ENCODE data around the gene CRYAB.

The CRYAB gene, protein sequence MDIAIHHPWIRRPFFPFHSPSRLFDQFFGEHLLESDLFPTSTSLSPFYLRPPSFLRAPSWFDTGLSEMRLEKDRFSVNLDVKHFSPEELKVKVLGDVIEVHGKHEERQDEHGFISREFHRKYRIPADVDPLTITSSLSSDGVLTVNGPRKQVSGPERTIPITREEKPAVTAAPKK

DNA sequence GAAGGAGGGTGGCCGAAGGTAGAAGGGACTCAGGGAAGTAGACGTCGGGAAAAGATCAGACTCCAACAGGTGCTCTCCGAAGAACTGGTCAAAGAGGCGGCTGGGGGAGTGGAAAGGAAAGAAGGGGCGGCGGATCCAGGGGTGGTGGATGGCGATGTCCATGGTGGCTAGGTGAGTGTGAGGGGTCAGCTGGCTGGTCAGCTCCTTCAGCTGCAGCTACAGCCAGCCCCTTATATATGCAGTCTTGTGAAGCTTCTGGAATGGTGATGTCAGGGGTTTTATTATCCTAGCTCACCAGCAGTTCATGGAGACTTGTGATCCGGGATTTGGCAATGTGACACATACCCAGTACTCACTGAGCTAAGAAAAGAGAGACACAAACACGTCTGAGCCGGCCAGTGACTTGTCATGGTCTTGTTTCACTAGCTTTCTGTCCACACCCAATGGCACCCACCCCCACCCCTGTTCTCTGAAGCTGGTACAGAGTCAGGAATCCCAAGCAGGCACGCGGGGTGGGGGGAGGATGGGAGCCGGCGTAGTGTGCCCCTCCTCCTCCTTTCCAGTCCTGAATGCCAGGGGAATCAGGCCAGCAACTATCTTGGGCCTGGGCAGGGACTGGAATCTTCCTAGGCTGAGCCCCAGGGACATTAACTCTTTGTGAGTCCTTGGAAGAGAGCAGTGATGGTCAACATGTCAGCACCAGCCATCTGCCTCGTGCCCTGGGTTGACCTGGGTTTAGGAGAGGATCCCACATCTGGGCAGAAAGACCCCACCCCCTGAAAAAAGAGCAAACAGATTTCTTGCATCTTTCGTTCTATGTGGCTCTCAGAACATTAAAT lies at the start of gene CRYAB:
CRYAB (minus strand) TSS at position 208 of the 839 bp plus-strand sequence; CDS start at position 162, 46 bp downstream.
- H3K4me3 ChIP-seq (ENCODE audit: low read depth, low read length) = no peak within 1 kb of the TSS

DNA sequence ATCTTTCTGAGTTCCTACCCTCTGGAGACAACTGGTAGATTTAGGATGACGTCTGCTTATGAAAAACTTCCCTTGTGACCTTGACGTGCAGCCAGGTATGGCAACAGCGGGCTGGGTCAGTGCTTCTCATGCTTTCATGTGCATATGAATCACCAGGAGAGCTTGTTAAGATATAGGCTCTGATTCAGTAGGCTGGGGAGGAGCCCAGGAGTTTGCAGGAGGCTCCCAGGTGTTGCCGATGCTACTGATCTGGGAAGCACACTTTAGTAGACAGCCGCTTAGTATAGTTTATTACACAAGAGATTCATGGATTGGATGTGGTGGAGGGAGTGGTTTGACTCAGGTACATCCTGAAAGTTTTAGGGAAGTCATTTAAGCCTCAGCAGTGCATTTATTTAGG lies 49.3 kb upstream of the CRYAB start:
- no peak overlapping the region for H3K4me3 ChIP-seq (ENCODE audit: low read depth, low read length)

- H3K4me3 ChIP-seq (ENCODE audit: low read depth, low read length) = no peak overlapping the region
Measured at GRCh38 chr11:111957663-111958444, 46.3 kb upstream of the CRYAB start.

DNA sequence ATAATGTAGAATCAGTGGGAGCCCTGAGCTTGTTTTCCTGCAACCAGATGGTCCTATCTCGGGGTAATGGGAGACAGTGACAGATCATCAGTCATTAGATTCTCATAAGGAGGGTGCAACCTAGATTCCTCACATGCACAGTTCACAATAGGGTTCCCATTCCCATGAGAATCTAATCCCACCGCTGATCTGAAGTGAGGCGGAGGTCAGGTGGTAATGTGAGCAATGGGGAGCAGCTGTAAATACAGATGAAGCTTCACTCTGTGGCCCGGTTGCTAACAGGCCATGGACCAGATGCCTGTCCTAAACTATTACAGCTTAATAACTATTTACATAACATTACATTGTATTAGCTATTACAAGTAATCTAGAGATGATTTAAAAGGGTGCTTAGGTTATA lies 42.6 kb upstream of the CRYAB start:
- no peak overlapping the region for H3K4me3 ChIP-seq (ENCODE audit: low read depth, low read length)

DNA sequence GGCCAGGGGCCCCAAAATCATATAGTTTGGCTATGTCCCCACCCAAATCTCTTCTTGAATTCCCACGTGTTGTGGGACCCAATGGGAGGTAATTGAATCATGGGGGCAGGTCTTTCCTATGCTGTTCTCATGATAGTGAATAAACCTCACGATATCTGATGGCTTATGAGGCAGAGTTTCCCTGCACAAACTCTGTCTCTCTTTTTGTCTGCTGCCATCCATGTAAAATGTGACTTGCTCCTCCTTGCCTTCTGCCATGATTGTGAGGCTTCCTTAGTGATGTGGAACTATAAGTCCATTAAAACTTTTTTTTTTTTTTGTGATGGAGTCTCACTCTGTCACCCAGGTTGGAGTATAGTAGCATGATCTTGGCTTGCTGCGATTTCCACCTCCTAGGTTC lies 40.0 kb upstream of the CRYAB start:
- H3K4me3 ChIP-seq (ENCODE audit: low read depth, low read length) = no peak overlapping the region

DNA sequence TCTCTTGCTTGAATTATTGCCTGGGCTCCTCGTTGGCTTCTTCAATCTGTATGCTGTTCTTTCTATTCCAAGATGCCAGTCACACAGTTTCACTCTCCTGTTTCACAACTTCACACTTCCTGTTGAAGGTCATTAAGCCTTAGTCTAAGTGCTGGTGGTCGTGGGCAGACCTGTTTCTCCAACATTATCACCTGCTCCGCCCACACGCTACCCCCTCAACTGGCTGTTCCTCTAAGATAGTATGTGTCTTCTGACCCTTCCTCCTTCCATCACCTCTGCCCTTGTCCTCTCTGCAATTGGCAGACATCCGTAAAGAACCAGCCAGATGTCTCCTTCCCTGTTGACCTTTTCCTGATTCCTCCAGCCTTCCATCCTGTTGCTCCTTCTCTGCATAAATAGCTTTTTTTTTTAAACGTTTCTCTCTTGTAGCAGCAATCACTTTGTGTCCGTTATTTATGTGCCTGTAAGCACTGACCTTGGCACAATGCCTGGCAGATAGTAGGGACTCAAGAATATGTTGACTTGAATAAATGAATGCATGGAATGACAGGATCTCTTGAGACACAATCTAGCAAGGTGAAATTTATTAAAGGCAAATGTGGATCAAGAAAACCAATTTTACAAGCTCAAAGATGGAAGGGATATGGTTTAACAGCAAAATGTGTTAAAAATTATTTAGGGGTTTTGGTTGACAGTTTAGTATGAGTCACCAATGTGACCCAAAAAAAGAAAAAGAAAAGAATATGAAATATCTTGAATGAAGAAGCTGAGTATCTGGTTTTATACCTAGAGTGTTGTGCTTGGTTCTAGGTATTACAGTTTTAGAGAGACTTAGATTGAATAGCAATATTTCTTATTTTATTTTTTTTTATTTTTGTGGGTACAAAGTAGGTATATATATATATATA lies 38.2 kb upstream of the CRYAB start:
- no peak overlapping the region for H3K4me3 ChIP-seq (ENCODE audit: low read depth, low read length)

DNA sequence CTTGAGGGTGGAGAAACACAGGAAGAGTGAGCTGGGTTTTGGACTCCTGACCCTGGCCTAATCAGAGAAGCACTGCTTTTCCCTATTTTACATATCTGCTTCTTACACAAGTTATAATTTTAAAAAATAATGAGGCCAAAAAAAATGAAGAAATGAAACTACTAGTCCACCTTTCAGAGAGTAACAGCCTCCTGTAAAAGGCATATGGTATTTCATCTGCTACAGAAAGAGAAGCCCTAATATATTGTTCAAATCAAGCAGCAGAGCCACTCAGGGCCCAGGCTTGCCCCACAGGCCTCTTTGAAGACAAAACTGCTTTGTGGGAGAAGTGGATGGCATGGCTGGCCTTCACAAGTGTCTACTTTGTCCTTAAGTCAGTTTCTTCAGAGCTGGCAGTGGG lies 35.6 kb upstream of the CRYAB start:
- H3K4me3 ChIP-seq (ENCODE audit: low read depth, low read length) = no peak overlapping the region

GRCh38 chr11:111946499-111946898 lies 34.9 kb upstream of the CRYAB start:
- no peak overlapping the region for H3K4me3 ChIP-seq (ENCODE audit: low read depth, low read length)

DNA sequence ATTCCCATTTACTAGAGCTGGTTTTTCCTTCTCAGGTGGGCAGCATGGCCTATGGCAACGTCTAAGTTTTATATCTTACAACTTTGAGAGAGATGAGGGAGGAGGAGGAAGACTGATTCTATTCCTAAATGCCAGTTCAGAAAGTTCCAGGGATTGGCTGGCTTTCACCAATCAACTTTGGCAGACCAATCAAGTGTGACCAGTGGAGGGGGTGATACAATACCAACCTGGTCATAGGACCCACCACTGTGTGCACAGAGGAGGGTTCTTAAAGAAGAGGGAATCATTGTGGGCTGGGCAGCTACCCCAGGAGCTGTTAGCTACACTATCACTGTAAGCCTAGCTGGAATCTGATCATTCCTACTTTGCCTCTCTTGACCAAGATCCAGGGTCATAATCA lies 33.6 kb upstream of the CRYAB start:
- no peak overlapping the region for H3K4me3 ChIP-seq (ENCODE audit: low read depth, low read length)

GRCh38 chr11:111944651-111945051 lies 33.1 kb upstream of the CRYAB start:
- no peak overlapping the region for H3K4me3 ChIP-seq (ENCODE audit: low read depth, low read length)

GRCh38 chr11:111944139-111944538 lies 32.6 kb upstream of the CRYAB start:
- no peak overlapping the region for H3K4me3 ChIP-seq (ENCODE audit: low read depth, low read length)

- no peak overlapping the region for H3K4me3 ChIP-seq (ENCODE audit: low read depth, low read length)
Measured at GRCh38 chr11:111942829-111943228, 31.3 kb upstream of the CRYAB start.

- no peak overlapping the region for H3K4me3 ChIP-seq (ENCODE audit: low read depth, low read length)
Measured at GRCh38 chr11:111941963-111942362, 30.4 kb upstream of the CRYAB start.

- H3K4me3 ChIP-seq (ENCODE audit: low read depth, low read length) = no peak overlapping the region
Measured at GRCh38 chr11:111939836-111940604, 28.4 kb upstream of the CRYAB start.

DNA sequence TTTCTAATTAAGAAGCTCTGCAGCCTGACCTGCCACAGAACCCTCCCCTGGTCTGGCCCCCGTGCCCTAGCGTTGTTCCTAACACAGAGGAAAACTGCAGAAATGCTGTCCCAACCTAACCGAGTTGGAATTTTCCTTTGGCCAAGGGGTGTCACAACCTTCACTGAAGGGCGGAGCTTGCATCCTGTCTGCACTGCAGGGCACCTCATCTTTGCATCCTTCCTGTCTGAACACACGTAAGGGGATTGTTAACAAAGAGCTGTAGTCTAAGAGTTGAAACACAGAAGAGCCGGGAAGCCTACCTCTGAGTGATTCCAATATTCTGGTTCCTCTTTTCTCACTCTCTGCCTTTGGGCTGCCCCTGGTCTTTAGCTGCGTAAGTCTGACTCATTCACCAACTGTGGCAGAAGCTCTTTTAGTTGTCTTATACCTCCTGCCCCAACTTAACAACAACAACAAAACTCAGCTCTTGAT lies 27.2 kb upstream of the CRYAB start:
- no peak overlapping the region for H3K4me3 ChIP-seq (ENCODE audit: low read depth, low read length)

- H3K4me3 ChIP-seq (ENCODE audit: low read depth, low read length) = peak overlapping the region; percentile 81
Measured at GRCh38 chr11:111937844-111938243, 26.3 kb upstream of the CRYAB start.

DNA sequence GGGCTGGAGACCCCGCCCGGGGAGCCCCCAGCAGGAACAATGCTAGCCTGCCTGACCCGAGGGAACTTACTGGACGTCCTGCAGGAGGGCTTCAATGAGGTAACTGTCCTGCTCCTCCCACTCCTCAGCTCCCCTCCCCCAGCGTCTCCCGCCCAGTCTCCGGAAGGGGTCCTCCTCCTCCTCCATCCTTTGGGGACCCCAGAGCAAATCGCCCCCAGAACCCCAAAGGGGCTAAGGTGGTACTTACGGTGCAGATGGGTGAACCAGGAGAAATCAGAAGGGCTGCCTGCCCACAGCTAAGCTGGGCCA lies 25.8 kb upstream of the CRYAB start:
- peak overlapping the region; percentile 81 for H3K4me3 ChIP-seq (ENCODE audit: low read depth, low read length)

GRCh38 chr11:111936040-111936540 lies 24.5 kb upstream of the CRYAB start:
- H3K4me3 ChIP-seq (ENCODE audit: low read depth, low read length) = peak overlapping the region; percentile 81

GRCh38 chr11:111935317-111936039 lies 23.9 kb upstream of the CRYAB start:
- no peak overlapping the region for H3K4me3 ChIP-seq (ENCODE audit: low read depth, low read length)
